Islet precursor cell (in vitro differentiated cells): ENCODE data around the gene RAX2.
"Not testable (repeated sequence)": the region's sequence is repeated elsewhere in the genome, so short reads cannot be mapped to it uniquely, and the experiment has no call there.

Experiments
- DNase-seq: peaks from one replicate; pipeline ENCODE4 v3.0.0-alpha.2; 2018

RAX2 gene

DNA sequence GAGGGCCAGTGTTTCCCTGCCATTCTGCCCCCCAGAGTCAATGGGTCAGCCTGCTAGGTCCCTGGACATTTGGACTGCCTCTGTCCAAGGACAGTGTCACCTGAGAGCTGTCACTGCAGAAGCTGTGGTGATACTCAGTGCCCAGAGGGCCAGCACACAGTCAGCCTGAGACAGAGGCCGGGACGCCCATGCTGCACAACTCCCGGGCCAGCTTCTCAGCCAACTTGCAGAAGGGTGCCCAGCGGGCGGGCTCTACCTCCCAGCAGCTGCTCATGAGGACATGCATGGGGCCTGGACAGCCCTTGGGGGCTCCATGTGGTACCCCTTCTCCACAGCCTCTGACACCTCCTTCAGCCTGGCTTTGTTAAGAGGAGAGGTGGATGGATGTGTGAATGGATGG, 3.8 kb upstream of the RAX2 start:
- no peak for DNase-seq

DNA sequence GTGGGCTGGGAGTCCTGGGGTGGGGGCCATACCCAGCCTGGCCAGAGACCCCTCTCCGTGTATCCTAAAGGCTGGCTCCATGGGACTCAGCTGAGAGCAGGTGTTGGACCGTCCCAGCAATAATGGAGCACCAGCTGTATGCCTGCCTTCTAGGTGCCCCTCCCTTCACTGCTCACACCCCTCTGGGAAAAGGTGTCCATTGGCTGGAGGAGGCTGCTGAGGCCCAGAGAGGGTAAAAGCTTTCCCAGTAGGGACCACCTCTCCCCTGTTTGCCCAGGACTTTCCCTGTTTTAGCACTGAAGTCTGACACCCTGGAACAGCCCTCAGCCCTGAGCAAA, 3.3 kb upstream of the RAX2 start:
- DNase-seq: no peak

DNA sequence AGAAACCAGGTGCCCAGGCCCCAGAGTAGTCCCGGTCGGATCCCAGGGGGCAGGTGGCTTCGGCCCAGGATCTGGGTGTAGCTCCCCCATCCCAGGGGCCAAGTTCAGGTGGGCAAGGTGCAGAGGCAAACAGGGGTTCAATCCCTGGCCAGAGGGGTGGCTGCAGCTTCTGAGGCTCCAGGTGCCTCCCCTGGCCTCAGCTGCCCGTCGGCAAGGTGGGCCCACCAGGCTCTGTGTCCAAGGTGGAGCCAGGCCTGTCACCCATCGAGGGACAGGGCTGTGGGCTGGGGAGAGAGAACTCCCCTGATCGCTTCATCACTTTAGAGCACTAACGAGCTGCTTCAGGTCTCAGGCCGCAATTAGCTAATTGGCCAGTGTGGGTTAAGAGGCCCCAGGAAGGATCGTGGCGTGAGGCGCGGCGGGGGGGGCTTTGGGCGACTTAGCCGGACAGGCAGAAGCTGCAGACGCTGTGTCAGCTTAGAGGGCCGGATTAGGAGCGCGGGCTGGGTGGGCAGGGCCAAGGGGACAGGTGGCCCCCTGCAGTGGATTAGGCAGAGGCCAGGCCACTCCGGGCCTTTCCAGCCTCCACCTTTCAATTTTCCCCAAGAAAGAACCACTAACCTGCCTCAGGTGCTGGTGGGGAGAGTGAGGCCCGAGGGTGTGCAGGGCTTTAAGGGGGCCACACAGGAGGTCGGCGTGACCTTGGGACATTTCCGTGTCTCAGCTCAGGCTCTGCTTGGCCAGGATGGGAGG, 2.8 kb upstream of the RAX2 start:
- no peak for DNase-seq

DNA sequence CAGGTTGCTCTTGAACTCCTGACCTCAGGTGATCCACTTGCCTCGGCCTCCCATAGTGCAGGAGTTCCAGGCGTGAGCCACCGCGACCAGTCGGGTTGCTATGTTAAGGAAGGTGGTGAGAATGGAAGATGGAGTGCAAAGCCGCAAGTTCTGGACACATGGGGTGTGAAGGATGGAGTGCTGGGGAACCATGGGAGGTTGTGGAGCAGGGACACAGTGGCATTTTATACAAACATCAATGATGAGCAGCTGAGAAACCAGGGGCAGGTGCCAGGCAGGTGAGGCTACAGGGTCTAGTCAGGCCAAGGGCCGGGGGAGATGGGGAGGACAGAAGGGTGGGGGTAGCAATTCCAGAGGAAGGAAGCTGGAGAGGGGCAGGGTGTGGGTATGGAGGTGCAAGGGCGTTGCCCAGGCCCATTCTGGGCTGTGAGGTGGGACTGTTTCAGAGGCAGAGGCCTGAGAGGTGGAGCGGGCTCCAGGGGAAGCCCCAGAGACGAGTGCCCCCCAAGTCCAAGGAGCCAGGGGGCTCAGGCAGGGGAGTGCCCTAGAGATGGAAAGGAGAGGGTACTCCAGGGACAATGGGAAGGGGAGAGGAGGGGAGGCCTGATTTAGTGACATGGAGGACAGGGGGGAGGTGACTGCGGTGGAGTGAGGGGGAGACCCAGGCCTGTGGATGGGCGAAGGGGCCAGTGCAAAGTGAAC, 1.9 kb upstream of the RAX2 start:
- no peak for DNase-seq

DNA sequence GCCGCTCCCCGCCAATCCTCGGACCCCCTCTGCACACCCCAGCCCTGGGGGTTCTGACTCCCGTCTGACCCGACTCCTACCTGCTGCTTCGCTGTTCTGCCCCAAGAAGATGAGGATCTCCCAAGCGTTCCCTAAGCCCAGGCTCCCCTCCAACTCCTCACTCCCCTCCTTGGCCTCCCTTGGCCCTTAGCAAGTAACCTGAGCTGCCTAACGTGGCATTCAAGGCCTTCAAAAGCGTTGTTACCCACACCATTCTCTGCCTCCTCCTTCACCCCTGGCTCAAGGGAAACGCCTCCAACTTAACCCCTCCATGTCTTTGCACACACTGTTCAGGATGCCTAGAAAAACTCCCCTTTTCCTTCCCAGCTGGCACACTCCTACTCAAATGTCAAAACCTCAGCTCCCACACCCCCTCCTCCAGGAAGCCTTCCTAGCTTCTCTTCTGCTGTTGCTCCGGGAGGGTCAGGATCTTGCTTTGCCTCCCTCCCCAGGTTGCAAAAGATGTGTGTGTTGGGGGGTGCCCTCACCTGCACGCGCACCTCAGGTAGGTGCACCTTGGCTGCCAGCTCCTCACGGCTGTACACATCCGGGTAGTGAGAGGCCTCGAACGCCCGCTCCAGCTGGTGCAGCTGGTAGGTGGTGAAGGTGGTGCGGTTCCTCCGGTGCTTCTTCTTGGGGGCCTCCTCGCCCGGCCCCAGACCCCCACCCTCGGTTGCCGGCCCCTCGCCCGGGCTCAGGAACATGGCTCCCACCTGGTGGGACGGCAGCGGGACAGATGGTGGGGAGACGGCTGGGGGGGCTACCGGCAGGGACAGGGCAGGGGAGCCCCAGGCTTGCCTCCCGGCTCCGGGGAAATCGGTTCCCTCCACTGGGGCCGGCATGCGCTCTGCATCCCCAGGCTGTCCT, 775 bp downstream of the RAX2 start:
- no peak for DNase-seq

DNA sequence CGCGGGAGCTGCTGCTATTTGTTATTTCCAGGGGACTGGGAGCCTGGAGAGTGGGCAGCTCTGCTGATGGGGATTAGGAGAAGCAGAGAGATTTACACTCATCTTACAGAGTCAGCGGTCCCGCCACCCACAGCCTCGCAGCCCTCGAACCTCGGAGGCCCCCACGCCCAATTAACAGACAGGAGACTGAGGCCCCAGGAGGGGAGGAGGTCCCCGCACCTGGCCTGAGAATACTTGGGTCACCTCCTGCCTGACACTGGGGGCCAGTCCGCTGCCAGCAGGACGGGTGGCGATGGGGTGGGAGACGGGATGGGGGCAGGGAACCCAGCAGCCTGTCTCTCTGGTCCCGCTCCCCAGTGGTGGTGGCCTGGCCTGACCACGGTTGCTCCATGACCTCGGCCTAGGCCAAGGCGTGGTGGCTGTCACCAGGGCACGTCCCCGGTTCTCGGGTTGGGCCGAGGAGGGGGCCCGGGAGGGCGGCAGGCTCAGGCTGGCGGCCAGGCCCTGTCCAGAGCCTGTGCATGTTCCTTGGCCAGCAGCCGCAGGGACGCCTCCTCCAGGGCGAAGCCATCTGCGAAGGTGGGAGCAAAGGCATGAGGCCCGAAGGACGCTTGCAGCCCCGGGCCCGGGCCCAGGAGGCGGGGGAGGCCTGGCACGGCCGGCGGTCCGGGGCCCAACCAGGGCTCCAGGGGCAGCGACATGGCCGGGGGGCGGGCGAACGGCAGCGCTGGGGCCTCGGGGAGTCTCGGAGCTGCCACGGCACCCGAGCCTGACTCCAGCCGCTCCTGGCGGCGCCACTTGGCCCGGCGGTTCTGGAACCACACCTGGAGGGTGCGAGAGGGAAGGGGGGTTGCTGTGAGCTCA, 1.7 kb downstream of the RAX2 start:
- DNase-seq: peak; percentile 55

DNA sequence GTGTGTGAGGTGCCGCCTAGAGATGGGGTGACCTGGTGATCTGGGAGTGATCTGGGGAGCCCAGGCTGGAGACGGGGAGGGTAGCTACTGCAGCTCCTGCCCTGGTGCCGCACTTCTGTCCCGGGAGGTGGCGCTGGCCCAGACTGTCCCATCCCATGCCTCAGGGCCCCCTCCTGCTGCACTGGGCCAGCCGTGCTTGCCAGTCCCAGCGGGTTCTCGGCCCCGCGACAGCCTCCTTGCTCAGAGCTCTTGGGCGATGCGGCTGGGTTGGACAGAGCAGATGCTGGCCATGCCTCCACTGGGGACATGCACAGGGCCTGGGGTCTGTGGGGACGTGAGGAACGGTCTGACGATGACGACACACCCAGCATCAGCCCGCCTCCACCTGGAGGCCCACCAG, 2.5 kb downstream of the RAX2 start:
- peak; percentile 55 for DNase-seq

DNA sequence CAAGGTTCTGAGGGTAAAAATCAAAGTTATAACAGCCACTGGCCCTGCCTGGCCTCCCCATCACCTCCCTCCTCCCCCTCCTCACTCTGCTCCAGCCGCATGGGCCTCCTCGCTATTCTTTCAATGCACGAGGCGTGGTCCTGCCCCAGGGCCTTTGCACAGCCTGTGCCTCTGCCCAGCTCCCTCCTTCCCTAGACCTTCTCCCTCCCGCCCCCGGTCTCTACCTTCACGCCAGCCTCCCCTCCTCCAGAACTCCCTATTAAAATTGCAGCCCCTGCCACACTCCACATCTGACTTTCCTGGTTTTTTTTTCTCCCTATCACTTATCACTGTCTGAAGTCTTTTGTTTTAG, 3.3 kb downstream of the RAX2 start:
- DNase-seq: no peak

DNA sequence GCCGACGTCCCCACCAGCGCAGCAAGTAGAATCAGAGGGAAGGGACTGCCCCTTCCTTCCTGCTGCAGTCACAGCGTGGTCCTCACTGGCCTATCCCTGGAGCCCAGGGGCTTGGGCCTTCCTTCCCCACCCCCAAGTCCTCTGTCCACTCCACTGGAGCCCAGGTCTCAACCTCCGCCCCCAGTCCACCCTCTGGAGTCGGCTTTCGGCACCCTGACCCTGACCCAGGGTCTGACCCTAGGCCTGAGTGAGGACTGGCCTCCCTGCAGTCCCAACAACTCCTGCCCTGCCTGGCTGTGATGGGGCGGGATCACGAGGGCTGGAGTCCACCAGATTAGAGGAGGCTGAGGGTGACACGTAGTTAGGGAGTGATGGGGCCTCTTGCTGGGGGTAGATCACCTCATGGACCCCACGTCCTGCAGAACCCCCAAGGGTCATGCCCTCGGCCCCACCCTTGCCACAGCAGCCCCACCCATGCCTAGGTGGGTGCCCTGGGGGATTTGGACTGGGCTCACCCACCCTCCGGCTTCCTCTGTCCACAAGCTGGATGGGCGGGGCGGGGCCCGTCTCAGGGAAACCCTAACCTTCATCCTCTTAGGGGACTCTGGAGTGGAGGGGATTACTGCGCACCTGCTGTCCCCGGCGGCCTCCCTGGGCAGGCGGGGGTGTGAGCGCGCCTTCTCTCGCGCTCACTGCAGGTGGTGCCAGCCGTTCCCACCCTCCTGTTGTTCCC, 3.8 kb downstream of the RAX2 start:
- no peak for DNase-seq

DNA sequence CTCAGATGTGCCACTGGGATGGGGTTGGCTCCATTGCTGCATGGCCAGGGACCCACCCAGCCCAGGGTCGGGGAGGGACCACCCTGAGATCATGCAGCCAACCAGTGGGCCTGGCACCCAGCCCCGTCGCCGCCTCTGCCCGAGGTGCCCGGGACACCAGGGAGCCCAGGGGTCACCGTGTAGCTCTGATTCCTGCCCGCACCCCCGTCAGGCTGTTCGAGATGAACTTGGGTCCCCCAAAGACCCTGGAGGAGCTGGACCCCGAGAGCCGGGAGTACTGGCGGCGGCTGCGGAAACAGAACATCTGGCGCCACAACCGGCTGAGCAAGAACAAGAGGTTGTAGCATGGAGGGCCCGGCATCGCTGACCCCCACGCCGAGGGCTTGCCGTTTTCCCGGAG, 5.0 kb downstream of the RAX2 start:
- peak; percentile 43 for DNase-seq

DNA sequence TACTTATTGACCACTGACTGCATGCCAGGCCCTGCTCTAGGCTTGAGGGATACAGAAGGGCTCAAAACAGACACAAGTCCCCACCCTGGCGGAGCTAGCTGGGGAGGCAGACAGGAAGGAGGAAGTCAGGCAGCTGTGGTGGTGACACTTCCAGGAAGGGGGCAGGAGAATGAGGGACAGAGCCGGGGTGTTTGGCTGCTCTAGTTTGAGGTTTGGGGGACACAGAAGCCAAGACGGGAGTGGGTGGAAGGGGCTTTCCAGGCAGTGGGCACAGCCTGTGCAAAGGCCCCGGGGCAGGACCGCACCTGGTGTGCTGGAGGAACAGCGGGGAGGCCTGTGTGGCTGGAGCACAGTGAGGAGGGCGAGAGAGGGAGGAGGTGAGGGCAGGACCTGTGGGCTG, 5.5 kb downstream of the RAX2 start:
- DNase-seq: no peak

DNA sequence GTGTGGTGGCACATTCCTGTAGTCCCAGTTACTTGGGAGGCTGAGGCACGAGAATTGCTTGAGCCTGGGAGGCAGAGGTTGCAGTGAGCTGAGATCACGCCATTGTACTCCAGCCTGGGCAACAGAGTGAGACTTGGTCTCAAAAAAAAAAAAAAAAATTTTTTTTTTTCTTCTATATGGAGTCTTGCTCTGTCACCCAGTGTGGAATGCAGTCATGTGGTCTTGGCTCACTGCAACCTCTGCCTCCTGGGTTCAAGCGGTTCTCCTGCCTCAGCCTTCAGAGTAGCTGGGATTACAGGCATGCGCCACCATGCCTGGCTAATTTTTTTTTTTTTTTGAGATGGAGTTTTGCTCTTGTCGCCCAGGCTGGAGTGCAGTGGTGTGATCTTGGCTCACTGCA, 6.3 kb downstream of the RAX2 start:
- DNase-seq: not testable (repeated sequence)

DNA sequence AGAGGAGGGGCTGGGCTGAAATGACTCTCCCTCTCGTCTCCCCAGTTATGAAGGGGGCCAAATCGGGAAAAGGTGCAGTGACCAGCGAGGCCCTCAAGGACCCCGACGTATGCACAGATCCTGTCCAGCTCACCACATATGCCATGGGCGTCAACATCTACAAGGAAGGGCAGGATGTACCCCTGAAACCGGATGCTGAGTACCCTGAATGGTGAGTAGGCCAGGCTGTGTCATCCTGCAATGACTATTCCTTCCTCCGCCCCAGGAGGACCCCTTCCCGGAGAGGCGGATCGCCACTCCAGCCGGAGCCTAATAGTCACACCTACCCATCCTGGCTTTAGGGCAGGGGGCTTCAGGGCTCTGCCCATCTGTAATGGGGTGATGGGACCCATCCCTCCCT, 6.9 kb downstream of the RAX2 start:
- no peak for DNase-seq

DNA sequence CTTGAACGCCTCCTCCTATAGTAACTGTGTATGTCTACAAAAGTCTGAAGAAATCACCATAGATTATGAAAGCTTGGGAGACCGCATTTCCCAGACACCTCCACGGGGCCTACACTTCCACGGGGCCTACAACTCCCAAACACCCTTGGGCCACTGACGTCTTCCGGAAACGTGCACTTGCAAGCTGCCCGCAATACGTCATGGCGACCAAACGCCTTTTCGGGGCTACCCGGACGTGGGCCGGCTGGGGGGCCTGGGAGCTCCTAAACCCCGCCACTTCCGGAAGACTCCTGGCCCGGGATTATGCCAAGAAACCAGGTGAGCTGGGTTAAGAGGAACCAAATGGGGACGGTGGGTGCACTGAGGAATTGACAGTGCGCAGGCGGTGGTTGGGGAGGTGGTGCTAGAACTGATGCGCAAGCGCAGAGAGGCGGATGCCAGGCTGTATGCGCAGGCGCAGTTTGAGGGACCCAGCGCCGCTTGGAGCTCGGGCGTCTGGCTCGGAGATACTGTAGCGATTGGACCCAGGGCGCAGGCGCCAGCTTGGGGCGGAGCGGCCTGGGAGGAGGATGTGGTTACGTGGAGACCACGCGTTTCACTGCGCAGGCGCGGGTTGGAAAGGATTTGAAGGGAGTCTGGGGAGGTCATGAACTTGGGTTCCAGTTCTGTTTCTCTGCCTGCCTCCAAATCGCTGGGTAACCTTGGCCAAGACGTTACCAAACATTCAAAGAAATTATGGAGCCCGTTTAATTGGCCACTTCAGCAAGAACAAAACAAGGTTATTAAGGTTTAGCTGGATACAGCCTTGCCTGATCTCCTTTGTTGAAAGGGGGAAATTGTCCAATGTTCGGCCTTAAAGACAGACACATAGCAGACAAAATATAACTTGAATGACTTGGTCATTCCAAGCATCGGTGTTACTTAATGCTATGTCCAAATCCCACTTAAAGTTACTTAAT, 9.2 kb downstream of the RAX2 start, which contains the start of gene MRPL54:
MRPL54 (plus strand) TSS at position 182 of the 959 bp plus-strand sequence; CDS start at position 201, 19 bp downstream.
- peak; percentile 99 for DNase-seq

DNA sequence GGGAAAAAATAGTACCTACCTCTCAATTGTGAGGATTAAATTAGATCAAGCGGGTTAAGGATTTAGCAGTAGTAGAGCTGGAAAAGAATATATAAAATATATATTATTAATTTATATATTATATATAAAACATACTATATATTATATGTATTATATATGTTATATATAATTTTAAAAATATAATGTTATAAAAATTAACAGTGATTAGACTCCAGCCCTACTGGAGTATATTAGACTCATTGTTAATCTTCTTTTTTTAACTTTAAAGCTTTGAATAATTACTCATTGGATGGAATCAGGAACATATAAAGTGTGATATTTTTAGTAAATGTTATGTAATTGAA, 9.9 kb downstream of the RAX2 start:
- DNase-seq: no peak

DNA sequence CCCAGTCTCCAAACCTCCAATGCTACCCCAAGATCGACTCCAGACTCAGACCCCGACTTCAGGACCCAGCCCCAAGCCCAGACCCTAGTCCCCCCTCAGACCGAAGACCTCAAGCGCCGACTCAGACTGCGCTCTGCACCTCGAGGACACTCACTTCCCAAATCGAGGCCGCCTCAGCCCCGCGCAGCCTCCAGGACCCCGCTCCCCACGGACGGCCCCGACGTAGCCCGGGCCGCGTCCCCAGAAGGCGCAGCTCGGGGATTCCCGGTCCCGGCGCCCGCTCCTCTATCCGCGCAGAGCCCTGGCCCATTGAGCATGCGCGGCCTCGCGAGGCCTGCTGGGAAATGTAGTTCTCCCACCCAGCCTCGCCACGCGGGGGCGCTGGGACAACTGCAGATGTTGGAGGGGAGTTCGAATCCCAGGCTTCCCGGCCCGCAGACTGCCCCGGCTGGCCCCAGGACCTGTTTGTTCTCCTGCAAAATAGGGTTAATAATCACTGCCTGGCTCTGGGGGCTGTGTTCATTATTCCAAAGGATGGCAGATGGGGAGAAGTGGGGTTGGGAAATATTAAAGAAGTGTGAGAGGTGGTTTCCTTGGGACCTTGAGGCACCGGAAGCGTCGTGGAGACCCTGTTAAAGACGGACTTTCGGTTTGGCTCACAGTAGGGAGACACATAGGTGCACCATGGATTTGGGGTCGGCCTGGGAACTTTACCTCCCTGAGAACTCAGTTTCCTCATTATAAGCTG, 10.5 kb downstream of the RAX2 start, which contains the start of gene APBA3:
APBA3 (minus strand) TSS at position 311 of the 748 bp plus-strand sequence. CDS start 1,428 bp downstream, outside the sequence.
- DNase-seq: peak; percentile 96

DNA sequence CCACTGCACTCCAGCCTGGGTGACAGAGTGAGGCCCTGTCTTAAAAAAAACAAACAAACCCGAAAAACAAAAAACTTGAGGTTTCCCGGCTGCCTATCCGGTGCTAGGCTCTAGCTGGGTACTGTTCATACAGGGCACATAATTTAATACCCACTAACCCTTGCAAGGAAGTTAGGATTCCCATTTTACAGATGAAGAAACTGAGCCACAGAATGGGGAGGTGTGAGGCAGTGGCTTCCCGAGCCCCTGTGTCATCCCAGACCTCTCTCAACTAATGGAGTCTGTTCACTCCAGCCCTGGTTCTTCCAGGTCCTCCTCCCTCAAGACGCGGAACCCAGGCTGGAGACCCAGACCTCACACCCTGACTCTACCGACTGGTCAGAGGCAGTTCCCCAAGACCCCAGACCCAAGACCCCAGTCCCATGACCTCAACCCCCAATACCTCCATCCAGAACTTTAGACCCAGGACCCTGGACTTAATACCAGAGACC, 11.1 kb downstream of the RAX2 start:
- DNase-seq: no peak

DNA sequence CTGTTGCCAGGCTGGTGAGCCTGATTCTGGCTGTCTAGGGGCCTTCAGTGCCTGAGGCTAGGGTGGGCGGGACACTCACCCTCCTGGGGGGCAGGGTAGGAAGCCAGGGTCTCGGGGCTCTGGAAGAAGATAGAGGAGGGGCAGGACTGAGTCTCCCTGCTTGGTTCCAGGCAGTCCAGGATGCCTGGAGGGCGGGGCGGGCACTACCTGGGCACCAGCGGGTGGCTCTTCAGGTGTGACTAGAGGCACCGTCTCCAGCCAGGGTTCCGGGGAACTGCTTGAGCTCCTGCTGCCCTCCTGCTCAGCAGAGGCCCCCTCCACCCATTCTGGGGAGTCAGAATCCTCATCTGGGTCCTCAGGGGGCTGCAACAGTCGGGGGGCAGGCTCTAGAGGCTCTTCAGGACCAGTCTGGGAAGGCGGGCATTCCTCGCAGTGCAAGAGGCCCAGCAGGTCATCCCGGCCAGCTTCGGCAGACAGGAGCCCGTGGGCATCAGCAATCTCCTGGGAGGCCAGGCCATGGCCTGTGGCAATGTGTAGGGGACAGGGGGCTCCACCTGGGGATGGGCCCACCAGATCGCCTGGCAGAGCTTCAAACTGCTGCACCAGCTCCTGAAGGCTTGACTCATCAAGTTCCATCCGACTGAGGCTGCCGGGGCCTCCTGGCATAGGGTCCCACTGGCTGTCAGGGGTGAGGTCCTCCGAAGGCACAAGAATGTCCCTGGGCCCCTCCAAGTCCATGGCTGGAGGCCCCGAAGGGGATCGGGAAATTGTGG, 12.4 kb downstream of the RAX2 start:
- DNase-seq: peak; percentile 38

DNA sequence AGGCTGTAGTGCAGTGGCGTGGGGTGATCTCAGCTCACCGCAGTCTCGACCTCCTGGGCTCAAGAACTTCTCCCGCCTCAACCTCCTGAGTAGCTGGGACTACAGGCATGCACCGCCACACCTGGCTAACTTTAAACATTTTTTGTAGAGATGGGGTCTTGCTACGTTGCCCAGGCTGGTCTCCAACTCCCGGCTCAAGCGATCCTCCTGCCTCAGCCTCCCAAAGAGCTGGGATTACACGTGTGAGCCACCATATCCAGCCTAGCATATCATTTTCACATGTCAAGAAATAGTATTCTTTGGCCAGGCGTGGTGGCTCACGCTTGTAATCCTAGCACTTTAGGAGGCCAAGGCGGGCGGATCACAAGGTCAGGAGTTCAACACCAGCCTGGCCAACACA, 13.7 kb downstream of the RAX2 start:
- DNase-seq: not testable (repeated sequence)
